ENCODE measurements around the gene PDK2. TPM values are rescaled to one million over a fixed set of nuclear protein-coding genes. Genes with fewer than 3 reads are reported as not detected.
A peak's percentile ranks its signal among the peaks of the same experiment; 100 is the strongest.

Gene PDK2
- total and polyA plus RNA-seq, 9 of the 15 experiments (the other 6 are each of a cell fraction or from before 2014, with no cell fraction given): 0.03 to 2.5 (median 1.4) TPM

- TF ChIP-seq ZMIZ1 (IDR thresholded peaks at IDR 0.05; ENCODE audit: low read depth in 2 of 2, low read length in 2 of 2): no peak
- TF ChIP-seq SIRT6 (IDR thresholded peaks at IDR 0.05; ENCODE audit: low read depth, low read length): no peak
- no peak for TF ChIP-seq DDX20 (tag; IDR thresholded peaks at IDR 0.05; ENCODE audit: low read depth)
- TF ChIP-seq SMARCE1 (IDR thresholded peaks at IDR 0.05): peak; percentile 37; the same call in 1 of the 2 replicates
- TF ChIP-seq BCOR (IDR thresholded peaks at IDR 0.05): no peak
- no peak for TF ChIP-seq DIDO1 (tag; IDR thresholded peaks at IDR 0.05; ENCODE audit: low read depth)
- no peak for TF ChIP-seq ZNF143 (CRISPR knock-in tag; IDR thresholded peaks at IDR 0.05)
- no peak for TF ChIP-seq ZNF232 (CRISPR knock-in tag; IDR thresholded peaks at IDR 0.05)
- 0 out of 4 replicates have a peak, but pooled peaks of 1 of the 2 experiments have one; percentile 38 for TF ChIP-seq HDAC1 (IDR thresholded peaks at IDR 0.05)
- TF ChIP-seq VEZF1 (CRISPR knock-in tag; IDR thresholded peaks at IDR 0.05): peak; percentile 57
- no peak for TF ChIP-seq EZH2 (IDR thresholded peaks at IDR 0.05; ENCODE audit: borderline replicate concordance, low read depth, low read length)
- TF ChIP-seq ZNF239 (CRISPR knock-in tag; IDR thresholded peaks at IDR 0.05): no peak
- TF ChIP-seq MTA2 (IDR thresholded peaks at IDR 0.05; ENCODE audit: low read depth): no peak
- 0 out of 2 replicates have a peak, but pooled peaks have one; percentile 4 for TF ChIP-seq PKNOX1 (IDR thresholded peaks at IDR 0.05)
- TF ChIP-seq FOSL1 (tag; conservative IDR thresholded peaks at IDR 0.05): no peak
- peak; percentile 49; the same call in 1 of the 2 replicates for TF ChIP-seq CBFA2T2 (conservative IDR thresholded peaks at IDR 0.05)
- TF ChIP-seq TGIF2 (CRISPR knock-in tag; IDR thresholded peaks at IDR 0.05): no peak
- no peak for TF ChIP-seq MCM5 (IDR thresholded peaks at IDR 0.05; ENCODE audit: low read depth)
- no peak for TF ChIP-seq ZBTB49 (CRISPR knock-in tag; IDR thresholded peaks at IDR 0.05; ENCODE audit: borderline replicate concordance)
- TF ChIP-seq RBM15 (IDR thresholded peaks at IDR 0.05; ENCODE audit: insufficient read depth, low read length): no peak
- no peak for TF ChIP-seq ZNF444 (CRISPR knock-in tag; IDR thresholded peaks at IDR 0.05)
- no peak for TF ChIP-seq ZNF830 (CRISPR knock-in tag; IDR thresholded peaks at IDR 0.05)
- TF ChIP-seq ZBED1 (IDR thresholded peaks at IDR 0.05): no peak
- TF ChIP-seq ZNF695 (CRISPR knock-in tag; IDR thresholded peaks at IDR 0.05): no peak
Measured at GRCh38 chr17:50108556-50108955, 13.4 kb downstream of the PDK2 start (continued).

Data from K562 (cell line).